Activated T-cell treated with anti-CD3 and anti-CD28 coated beads for 1 hour (primary cell): ENCODE data around the gene BTBD3.

Experiments used
- DNase-seq: peaks from one replicate; pipeline ENCODE4 v3.0.0-alpha.2; 2020; ENCODE audit warnings: low read depth

The BTBD3 gene

DNA sequence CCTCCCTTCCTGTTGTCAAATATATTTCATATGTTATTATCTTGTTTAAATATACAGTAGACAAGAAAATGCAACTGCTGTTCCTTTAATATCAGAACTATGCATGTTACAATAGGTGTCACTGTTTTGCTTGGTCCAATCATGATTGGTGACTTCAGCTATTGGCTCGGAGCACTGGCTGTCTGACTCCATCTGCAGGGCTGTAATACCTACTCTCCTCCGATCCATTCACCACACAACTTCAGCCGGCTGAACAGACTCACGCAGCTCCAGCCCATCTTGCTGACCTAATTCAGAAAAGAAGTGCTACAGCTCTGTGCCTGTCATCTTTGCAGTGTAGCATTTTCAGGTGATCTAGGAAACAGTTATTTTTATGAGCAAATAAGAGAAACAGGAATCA, at the start of gene BTBD3:
Gene BTBD3 (plus strand): TSS at position 231 of the 400 bp plus-strand sequence. CDS start 383 bp downstream, outside the sequence.
- DNase-seq, result no peak

- no peak for DNase-seq
Measured at GRCh38 chr20:11869641-11870040, 48.1 kb upstream of the BTBD3 start.

DNA sequence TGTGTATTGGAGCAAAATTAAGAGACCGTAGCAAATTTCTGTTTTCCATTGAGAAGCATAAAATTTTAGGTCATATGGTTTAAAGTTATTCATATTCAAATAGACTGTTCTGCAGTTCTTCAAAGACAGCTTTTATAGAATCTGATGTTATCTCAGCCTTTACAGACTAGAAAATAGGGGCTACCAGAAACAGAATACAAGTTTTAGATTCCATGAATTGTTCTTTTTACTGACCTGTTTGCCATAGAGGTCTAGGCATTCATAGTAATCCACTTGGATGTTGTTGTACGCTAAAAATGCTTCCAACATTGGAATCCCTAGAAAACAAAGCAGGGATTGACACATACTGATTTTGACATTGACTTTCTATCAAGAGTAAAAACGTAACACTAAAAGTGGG, 47.3 kb upstream of the BTBD3 start:
- DNase-seq, result no peak

DNA sequence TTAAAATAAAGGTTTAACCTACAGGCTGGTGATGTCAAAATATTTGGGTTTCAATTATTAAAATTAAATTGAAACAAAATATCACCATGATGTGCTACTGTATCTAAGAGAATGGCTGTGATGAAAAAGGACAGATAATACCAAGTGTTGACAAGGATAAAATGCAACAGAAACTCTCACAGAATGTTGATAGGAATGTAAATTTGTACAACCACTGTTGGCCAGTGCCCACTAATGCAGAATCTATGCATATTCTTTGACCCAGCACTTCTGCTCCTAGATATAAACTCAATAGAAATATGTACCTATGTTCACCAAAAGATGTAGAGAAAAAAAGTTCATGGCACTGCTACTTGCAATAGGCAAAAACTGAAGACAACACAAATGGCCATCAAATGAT, 41.1 kb upstream of the BTBD3 start:
- no peak for DNase-seq

- no peak for DNase-seq
Measured at GRCh38 chr20:11880680-11881079, 37.0 kb upstream of the BTBD3 start.

GRCh38 chr20:11881449-11881848, 36.2 kb upstream of the BTBD3 start:
- no peak for DNase-seq

GRCh38 chr20:11882651-11883050, 35.0 kb upstream of the BTBD3 start:
- DNase-seq, result no peak

DNA sequence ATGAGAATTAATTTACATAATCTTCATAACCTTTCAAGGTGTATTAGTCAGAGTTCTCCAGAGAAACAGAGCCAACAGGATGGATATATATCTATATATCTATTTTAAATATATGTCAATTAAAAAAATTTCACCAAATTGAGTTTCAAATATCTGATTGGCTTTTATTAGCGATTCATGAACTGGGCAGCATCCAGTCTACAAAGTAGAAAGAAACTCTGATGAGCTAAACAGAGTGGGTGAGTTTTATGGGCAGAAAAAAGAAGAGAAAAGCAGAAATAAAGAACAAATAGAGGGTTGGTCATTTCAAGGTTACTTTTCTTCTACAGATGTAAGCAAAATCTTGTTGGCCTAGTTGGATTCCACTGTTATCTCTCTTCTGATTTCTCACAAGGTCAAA, 29.0 kb upstream of the BTBD3 start:
- DNase-seq, result no peak

DNA sequence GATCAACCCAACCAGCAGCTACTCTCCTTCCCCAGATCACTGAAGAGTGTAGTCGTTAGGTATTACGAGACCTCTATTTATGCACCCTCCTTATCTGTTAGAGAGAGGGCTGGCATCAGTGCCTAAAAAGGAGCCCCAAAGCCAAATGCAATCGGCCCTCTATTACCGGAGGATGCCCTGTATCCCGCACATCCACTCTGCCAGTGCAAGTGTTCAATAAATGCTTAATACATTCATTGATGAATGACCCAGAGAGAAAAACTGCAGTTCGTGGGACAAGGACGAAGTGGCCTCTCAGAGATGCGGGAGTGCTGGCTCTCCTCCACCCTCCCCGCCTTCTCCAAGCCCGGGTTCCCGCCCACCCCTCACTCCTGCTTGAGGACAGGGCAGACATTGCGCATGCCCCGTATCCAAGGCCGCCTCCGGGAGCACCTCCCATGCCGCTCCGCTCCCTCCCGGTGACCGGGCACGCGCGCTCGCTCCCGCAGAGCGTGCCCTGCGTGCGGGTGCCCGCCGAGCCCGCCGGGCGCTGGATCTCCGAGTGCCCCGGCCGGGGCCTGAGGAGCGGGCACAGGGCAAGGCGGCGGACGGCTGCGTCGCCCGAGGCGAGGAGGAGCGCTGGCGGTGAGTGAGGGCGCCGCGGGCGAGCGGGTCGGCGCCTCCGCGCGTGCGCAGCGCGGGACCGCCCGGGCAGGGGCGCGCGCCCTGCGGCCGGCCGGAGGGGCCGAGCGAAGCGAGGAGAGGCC, 27.2 kb upstream of the BTBD3 start:
- DNase-seq, result peak; percentile 12

GRCh38 chr20:11891077-11891775, 26.5 kb upstream of the BTBD3 start:
- no peak for DNase-seq

DNA sequence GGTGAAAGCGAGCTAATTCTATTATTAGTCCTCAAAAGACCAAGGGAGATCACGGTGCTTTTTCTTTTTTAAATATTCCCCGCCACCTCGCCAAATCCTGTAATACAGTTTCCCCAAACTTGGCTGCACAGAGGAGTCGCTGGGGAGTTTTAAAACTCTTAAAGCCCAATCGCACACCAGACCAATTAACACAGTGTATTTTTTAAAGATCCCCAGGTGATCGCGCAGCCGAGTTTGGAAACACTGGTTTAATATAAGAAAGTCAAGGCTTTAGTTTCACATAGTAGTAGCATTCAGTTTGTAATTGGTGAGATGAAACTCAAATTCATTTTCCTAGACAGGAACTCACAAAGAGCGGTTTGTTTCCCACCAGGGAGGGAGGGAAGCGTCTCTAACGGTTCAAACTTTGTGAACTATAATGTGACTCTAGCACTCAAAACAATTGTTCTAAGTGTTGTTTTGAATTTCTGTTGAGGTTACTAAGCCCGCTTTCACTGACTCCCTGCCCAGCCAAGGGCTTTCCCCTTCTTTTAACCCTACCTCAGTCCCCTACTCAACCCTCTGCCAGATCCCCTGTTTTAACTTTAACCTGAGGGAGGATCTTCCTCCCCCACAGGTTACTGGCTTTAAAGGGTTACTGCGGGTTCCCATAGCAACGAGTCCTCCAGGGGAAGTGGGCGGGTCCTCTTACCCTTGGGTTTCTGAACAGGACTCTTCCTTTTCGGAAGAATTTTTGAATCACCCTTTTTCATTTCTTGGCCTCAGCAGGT, 25.7 kb upstream of the BTBD3 start:
- no peak for DNase-seq

- DNase-seq, result no peak
Measured at GRCh38 chr20:11894062-11894461, 23.6 kb upstream of the BTBD3 start.

DNA sequence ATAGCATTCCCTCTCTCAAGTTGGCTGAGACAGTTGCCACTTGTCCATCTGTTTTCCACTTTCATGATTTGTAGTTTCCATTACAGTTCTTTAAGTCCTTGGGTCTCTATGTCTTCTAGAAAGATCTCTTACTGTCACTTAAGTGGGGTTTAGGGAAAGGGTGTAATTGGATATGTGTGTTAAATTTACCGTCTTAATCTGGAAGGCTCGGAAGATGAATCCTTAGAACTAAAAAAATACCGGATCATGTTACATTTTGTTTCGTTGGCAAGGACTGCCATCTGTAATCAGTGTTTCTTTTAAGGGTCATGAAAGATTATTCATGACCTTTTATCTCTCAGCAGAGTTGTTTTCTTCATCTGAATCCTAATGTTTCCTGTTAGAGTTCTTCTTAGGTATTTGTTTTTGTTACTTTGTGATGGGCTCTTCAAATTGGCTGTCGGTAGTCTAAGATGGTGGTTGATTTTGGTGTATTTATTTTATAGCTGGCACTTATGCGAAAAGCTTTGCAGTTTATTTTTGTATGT, 21.8 kb upstream of the BTBD3 start:
- no peak for DNase-seq

DNA sequence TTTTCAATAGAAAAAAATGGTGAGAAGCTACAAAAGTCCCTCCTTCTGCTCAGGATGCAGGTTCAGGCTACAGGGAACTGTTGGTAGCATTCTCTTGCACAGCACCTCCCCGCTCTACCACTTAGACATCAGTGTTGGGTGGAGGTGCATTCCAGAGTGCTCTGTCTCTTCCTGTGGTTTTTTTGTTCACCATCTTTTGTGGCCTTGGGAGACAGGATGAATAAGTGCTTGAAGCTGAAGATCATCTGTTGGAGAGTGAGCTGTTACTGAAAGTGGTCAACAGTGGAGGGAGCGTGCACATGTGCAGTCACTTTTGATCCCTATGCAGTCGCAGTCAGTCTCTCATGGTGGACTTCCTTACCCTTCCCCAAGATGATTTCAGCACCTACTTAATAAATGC, 16.6 kb upstream of the BTBD3 start:
- no peak for DNase-seq

- no peak for DNase-seq
Measured at GRCh38 chr20:11902285-11902697, 15.4 kb upstream of the BTBD3 start.

DNA sequence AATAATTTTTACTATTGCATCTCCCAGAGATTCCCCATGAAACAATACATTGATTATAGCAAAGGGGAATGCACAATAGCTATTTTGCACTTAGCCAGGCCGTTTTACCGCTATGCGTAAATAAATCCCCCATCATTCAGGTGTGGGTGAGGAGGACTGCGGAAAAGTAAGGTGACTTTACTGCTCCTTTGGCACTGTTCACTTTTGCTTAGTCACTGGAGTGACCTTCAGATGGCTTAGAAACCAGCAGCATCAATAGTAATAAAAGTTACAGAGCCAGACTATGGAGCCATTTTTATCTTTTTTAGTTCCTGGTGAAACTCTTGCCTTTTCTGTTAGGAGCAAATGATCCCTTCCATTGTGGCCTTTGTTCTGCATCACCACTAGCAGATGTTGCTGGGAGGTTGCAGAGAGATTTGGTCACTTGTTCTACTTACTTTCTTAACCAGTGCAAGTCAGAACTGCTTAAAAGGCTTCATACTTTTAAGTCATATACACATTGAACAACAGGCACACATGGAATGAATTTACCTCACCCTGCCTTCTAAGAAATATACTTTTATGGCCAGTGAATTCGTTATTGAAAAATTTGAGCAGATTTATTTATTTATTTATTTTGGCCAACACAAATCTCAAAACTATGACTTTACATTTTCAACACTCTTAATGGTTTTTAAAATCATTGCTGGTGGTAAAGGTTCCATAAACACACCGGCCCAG, 12.1 kb upstream of the BTBD3 start:
- DNase-seq, result no peak

DNA sequence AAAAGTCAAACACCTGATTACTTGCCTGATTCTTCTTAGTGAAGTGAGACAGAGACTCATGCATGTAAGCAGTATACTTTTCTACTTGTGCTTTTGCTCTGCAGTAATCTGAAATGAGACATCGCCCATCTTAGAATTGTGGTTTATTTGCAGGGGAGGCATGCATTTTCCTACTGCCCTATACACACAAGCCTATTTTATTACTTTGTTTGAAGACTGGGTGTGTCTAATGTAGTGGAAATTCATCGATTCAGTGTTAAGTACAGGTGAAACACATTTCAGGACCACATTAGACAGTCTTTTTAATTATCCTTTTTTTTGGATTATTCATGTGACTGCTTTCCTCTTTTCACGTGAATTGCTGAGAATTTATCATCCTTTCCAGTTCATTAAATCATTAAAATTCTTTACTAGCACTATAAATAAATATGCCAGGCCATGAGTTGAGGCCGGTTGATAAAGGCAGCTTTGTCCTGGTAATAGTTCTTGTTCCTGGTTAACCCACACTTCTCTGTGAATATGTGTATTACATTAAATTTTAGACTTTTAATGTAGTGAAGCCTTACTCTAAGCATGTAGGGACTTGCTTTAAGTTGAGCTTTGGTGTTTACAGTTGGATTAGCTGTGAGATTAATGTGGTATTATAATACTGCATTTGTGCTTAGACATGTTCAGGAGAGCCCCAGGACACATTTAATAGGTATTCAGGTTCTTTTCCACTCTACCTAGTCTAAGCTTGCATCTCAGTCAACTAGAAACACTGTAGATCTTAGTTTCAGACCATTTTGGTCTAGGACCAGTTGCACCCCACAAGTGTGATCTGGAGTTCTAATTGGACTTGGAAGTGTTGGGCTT, 10.8 kb upstream of the BTBD3 start:
- no peak for DNase-seq

DNA sequence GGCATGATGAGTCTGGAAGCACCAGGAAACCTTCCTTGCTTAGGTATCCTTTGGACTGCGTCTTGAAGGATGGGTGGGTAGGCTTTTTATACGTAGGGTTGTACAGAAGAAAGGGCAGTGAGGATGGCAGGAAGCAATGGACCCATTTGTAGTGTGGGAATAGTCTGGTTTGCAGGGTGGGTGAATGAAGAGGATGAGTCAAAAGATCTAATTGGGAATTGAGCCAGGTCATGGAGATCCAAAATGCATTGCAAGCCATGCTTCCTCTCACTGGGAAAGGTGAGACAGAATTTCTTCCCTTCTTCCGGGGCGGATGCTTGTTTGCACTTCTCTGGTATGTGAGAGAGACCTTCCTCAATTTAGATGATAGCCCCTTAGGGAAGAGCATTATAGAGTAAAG, 10.1 kb upstream of the BTBD3 start:
- DNase-seq, result no peak

DNA sequence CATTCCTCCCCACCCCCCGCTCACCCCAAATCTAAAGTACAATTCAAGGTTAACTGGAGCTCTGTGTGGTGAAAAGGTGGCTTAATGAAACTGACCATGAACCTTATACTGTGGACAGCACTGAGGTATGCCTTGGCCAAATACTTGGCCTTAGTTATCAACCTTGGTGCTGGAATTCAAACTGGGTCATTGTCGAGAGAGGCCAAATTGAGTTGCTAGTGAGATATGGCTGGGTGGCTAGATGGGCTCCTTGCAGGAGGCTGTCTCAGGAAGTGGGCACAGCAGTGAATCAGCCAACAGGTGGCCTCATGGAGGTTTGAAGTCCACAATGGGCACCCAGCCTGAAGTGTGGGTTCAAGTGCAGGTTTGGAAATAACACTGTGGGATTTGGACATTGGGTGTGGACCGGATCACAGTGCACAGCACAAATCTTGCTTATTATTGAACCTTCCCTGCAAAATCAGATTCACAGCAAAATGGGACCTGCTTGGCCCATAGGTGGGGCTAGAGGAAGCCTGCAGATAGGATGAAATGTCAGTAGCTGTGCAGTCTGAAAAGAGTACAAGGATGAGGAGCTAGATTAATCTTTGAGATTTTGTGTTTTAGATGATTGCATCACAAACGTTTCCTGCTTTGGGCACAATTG, 5.6 kb upstream of the BTBD3 start:
- DNase-seq, result no peak

DNA sequence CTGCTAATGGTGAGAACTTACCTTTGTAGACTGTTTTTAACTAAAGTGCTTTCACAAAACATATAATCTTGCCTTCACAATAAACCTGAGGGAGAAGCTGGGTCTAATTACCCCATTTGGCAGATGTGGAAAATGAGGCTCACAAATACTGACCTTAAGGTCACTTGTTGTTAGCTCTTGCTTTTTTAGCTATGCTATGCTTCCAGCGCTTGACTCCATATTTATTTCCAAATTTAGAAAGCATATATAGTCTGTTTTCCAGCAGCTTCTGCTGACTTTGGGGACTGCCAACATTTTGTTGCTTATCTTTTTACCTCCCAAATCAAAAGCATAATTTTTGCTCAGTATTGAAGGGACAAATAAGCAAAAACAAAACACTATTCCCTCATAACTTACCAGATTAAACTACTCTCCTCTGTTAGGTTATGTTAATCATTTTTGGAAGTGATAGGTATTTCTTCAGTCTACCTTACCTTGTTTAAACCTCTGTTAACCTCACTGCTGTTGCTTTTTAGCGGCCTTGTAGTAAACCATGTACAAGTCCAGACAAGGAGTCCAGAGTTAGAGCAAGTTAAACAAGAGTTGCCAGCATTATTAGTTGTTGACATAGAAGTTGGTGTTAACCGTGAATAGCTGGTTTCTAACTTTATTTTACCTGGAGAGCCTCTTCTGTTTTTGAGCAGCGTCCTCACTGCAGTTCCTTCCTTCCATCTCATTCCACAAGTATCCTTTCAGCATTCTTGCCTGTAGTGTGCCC, 4.9 kb upstream of the BTBD3 start:
- DNase-seq, result no peak
